SU-DHL-6 (cell line): ENCODE measurements around the gene GTPBP10.

Experiments used
- CTCF ChIP-seq: fragments of 200-600 bp; sonication (generic); IDR thresholded peaks from one replicate; pipeline ENCODE4 v1.5.1; 2017; ENCODE audit warnings: antibody characterized with exemption, mild to moderate bottlenecking, low read length, moderate library complexity; ENCODE audit not compliant: insufficient read depth, poor library complexity, severe bottlenecking
- EZH2phosphoT487 ChIP-seq: fragments of 200-600 bp; sonication (generic), shearing (Covaris generic); conservative IDR thresholded peaks from 2 replicates; pipeline ENCODE4 v1.6.1; 2018; ENCODE audit warnings: mild to moderate bottlenecking, antibody characterized with exemption, low read length, moderate library complexity, mixed read lengths

GRCh38 chr7:90407484-90407821 is 60.9 kb downstream of the GTPBP10 start:
- TF ChIP-seq CTCF (no peak), EZH2phosphoT487 (no peak)
